Measurements from ENCODE around the gene IGF1R.

The IGF1R gene

GRCh38 chr15:98904544-98904943, 256.2 kb downstream of the IGF1R start:
- FAIRE-seq (no peak), DNase-seq (ENCODE audit: low spot score) (peak; percentile 26)

DNA sequence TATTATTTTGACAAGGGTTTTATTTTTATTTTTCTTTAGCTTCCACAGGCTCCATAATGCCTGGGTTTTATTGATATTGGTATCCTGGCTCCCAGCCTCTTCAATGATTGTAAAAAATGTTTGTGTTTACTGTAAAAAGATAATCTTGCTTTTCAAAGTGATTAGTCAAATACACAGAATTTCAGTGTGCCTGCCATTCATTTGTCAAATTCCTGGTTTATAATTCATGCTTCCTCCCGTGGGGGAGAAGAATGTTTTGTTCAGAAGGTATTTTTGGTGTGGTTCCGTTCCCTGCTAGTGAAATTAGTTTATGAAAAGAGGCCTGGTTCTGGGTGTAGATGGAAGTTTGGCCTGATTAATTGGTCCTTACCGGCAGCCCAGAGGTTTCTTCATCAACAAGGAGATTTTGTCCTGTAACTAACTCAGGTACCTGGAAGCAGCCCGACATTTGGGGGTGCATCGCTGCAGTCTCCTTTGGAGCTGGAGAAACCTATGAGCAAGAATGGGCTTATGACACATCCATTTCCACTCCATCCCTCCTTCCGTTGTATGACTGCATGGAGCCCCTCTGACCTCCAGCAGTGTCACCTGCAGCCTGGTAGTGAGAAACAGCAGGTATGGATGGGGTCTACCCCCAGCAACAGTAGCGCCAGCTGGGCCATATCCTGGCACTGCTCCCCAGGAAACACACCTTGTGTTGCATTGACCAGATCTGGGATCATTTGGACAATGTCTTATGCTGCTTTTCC, 257.8 kb downstream of the IGF1R start:
- FAIRE-seq (no peak), DNase-seq (ENCODE audit: low spot score) (no peak)

GRCh38 chr15:98906712-98907083, 258.4 kb downstream of the IGF1R start:
- FAIRE-seq: no peak
- no peak for DNase-seq (ENCODE audit: low spot score)

DNA sequence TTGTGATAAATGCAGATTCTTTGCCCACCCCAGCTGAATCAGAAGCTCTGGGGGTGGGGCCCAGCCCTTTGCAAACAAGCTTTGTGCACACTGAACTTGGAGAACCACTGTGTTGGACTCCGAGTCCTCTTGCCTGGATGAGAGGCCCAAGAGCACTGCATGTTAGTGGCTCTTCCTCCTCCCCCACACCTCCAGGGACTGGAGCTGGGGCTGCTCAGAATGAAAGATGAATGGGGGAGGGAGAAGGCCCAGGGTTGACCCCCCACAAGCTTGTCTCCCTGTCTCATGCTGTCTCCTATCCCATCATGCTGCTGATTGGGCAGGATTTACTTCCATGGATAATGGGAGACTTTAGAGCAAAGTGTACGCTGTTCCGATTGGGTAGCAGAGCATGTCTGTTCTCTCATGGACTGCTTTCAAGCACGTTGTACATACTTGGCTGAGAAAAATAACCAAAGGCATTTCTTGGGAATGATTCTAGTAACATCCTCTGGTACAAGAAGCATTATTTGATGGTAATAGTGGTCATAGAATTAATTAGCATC, 259.7 kb downstream of the IGF1R start:
- peak; percentile 28 for DNase-seq (ENCODE audit: low spot score)

GRCh38 chr15:98909968-98910885, 261.9 kb downstream of the IGF1R start:
- no peak for FAIRE-seq

More for the DNA sequence above, 259.7 kb downstream of the IGF1R start:
- no peak for FAIRE-seq

DNA sequence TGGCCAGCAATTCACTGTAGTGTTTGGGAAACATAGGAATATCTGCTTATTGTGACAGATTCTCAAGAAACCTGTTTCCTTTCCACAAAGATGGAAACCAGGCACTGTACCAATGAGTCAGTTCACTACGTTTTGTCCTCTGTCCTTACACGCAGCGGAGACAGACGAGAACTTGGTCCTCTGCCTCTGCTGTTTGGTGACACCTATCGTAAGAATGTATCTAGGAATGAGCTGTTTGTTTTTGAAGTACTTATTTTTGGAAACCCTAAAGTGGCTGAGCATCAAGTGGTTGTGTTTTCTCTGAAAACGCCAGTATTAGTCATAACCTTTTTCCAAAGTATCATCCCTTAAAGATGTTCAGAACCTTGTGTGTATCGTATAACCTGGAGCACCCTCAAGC, 266.3 kb downstream of the IGF1R start:
- DNase-seq (ENCODE audit: low spot score): no peak
- no peak for FAIRE-seq

More at GRCh38 chr15:98909968-98910885, 261.9 kb downstream of the IGF1R start:
- no peak for DNase-seq (ENCODE audit: low spot score)

- DNase-seq (ENCODE audit: low spot score) (no peak), FAIRE-seq (no peak)
Measured at GRCh38 chr15:98916826-98917225, 268.5 kb downstream of the IGF1R start.

- FAIRE-seq (no peak), DNase-seq (ENCODE audit: low spot score) (no peak)
Measured at GRCh38 chr15:98917417-98917816, 269.1 kb downstream of the IGF1R start.

GRCh38 chr15:98920091-98920880, 271.9 kb downstream of the IGF1R start:
- FAIRE-seq: no peak

DNA sequence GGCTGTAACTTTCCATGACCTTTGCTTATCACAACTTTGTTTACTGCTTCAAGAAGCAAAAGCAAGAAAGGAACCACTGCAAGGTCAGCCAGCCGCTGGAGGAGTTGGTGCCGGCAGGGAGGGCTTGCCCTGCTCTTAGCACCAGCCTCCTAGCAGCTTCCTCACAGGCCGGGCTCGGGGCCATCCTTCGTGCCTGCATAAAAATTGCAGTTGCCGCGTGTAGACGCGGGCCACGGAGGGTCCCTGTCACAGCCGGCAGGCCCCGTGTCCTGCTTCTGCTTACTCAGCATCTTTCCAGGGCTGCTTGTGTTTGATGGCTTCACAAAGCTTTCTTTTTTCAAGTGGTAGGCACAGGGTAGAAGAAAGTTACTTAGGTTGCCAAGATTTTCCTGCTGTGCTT, 274.8 kb downstream of the IGF1R start:
- FAIRE-seq: no peak
- DNase-seq (ENCODE audit: low spot score): no peak

More at GRCh38 chr15:98920091-98920880, 271.9 kb downstream of the IGF1R start:
- DNase-seq (ENCODE audit: low spot score): no peak

DNA sequence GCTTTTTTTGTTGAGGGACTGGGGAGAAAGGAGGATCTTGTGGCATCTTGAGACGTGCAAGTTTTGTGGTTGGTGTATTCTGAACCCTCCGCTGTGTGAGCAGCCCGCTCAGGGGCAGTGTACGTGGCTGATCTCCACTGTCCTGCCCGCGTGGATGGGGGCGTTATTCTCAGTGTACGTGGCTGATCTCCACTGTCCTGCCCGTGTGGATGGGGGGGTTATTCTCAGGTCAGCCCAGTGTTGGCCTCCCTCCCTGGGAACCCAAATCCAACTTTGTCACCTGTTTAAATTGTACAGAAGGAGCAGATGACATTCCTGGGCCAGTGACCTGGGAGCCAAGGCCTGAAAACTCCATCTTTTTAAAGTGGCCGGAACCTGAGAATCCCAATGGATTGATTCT, 275.2 kb downstream of the IGF1R start:
- FAIRE-seq (no peak), DNase-seq (ENCODE audit: low spot score) (no peak)

GRCh38 chr15:98924401-98925049, 276.2 kb downstream of the IGF1R start:
- no peak for FAIRE-seq
- DNase-seq (ENCODE audit: low spot score): no peak

DNA sequence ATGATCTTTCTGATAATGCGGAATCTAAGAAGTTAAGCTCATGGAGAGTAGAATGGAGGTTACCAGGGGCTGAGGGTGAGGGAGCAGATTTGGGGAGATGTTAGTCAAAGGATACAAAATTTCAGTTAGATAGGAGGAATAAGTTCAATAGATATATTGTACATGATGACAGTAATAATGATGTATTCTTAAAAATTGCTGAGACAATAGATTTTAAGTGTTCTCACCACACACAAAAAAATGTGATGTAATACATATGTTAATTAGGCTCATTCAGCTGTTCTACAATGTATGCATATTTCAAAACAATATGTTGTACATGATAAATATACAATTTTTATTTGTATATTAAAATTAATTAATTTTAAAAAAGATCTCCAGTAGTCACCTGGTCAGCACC, 277.9 kb downstream of the IGF1R start:
- no peak for DNase-seq (ENCODE audit: low spot score)
- FAIRE-seq: no peak

DNA sequence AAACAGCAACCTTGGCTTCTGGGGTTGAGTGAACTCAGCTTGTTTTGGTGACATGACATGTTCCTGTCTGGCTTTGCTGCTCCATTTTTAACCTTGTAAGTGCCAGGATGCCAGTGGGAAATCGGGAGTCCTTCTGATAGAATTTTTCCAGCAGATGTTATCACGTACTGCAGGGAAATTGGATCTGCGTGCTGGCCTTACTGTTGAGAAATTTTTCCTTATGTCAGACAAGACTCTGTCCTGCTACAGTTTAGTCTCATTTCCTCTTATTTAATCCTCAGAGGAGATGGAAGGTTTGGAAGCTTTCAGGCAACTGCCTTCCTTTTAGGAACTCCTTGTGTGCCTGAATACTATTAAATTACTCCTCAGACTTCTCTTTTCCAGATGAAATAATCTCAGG, 278.7 kb downstream of the IGF1R start:
- no peak for DNase-seq (ENCODE audit: low spot score)
- FAIRE-seq: no peak

DNA sequence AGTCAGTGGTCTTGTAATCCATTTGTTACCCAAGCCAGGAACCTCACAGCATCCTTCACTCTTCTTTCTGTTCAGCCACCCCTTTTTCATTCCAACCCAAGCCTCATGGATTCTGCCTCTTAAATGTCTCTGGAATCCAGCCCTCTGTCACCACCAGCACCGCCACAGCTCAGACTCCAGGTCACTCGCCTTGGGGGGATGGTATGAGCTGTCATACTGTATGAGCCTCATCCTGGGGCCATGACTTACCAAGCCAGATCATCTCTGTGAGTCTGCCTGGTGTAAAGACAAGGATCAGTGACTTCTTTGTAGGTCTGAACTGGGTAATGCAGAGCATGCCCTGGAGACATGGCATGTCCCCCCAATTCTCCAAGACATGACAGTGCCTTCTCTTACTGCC, 279.7 kb downstream of the IGF1R start:
- DNase-seq (ENCODE audit: low spot score) (no peak), FAIRE-seq (no peak)

DNA sequence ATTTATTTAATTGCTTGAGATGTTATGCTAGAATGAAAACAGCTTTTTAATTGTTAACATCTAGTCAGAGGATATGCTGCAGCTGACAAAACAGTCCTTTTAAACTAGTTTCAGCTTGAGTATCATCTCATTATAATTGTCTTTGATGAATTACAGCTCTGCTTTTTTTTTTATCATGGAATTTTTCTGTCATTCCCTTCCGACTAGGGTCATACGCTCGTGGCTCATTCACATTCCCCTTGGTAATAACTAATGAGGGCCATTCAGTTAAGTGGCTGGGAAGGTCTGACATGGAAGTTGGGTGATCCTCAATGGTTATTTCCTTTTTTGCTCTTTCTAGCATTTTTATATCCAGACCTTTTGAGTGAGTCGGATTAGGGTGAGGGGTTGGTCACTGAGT, 282.2 kb downstream of the IGF1R start:
- FAIRE-seq: no peak

GRCh38 chr15:98931004-98931403, 282.7 kb downstream of the IGF1R start:
- no peak for DNase-seq (ENCODE audit: low spot score)
- no peak for FAIRE-seq

More for the DNA sequence above, 282.2 kb downstream of the IGF1R start:
- no peak for DNase-seq (ENCODE audit: low spot score)

DNA sequence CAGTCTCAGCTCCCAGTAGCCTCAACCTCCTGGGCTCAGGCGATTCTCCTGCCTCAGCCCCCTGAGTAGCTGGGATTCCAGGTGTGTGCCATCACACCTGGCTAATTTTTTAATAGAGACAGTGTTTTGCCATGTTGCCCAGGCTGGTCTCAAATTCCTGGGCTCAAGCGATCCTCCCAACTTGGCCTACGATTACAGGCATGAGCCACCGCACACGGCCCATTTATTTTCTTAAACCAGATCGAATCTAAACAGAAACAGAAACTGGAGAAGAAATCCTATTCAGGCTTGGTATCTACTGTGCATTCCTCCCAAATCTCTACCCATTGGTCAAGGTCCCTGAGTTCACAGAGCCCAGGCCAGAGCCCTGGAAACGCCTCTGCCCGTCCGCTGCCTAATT, 285.1 kb downstream of the IGF1R start:
- DNase-seq (ENCODE audit: low spot score) (no peak), FAIRE-seq (no peak)

DNA sequence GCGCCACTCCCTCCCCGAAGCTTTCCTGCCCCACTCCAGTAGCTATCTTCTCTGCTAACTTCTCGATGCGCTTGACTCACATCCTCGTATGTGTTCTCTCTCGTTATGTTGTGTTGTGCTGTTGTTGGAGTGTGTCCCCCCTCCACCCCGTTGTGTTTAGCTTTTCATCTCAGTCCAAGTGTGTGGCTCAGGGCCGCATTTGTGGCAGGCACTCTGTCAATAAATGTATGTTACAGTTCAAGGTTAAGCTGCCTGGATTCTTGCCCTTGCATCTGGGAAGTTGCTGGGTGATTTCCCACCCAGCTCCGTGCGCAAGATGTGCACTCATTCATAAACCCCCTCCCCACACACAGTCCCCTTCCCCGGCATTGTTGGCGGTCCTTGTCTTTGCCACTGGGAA, 287.4 kb downstream of the IGF1R start:
- FAIRE-seq (no peak), DNase-seq (ENCODE audit: low spot score) (no peak)

GRCh38 chr15:98937413-98938104, 289.2 kb downstream of the IGF1R start:
- DNase-seq (ENCODE audit: low spot score): no peak
- no peak for FAIRE-seq

Data from RCC 7860 (cell line).